Right lobe of liver (tissue), 4 donors: Measurements from ENCODE around the gene COA5.

Source experiments
- POLR2A ChIP-seq: fragments of 450-650 bp; IDR thresholded peaks from one replicate; pipeline ENCODE4 v1.6.1; 2017; ENCODE audit warnings: antibody characterized with exemption, mild to moderate bottlenecking
- TF ChIP-seq, protein P1 (sequence below), 4 donors: fragments of 200-600 bp in 3 of 4; fragments of 450-650 bp in 1 of 4; IDR thresholded peaks; one replicate each; pipeline versions ENCODE4 v1.5.1 to v1.8.0; 2016 to 2022; ENCODE audit warnings: antibody characterized with exemption in 4 of 4, mild to moderate bottlenecking in 2 of 4
- donor health status: DM: no; HTN: no; CAD: no.
- donor health status: DM: no; HTN: no; CAD: no.
- donor health status: DM: no; HTN: yes; CAD: no.

DNA sequence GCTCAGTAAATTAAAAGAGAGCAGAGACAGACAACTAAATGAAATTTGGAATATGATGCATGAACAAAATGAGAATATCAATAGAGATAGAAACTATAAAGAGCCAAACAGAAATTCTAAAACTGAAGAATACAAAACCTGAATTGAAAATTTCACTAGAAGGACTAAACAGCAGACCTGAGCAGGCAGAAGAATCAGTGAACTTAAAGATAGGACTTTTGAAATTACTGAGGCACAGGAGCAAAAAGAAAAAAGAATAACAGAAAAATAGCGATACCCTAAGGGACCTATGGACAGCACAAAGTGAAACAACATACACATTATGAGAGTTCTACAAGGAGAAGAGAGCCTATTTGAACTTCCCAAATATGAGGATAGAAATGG, 41.7 kb upstream of the COA5 start:
- no peak for TF ChIP-seq POLR2A
- TF ChIP-seq, protein P1, sequence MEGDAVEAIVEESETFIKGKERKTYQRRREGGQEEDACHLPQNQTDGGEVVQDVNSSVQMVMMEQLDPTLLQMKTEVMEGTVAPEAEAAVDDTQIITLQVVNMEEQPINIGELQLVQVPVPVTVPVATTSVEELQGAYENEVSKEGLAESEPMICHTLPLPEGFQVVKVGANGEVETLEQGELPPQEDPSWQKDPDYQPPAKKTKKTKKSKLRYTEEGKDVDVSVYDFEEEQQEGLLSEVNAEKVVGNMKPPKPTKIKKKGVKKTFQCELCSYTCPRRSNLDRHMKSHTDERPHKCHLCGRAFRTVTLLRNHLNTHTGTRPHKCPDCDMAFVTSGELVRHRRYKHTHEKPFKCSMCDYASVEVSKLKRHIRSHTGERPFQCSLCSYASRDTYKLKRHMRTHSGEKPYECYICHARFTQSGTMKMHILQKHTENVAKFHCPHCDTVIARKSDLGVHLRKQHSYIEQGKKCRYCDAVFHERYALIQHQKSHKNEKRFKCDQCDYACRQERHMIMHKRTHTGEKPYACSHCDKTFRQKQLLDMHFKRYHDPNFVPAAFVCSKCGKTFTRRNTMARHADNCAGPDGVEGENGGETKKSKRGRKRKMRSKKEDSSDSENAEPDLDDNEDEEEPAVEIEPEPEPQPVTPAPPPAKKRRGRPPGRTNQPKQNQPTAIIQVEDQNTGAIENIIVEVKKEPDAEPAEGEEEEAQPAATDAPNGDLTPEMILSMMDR (IDR thresholded peaks at IDR 0.05), result no peak
